Ovary (tissue), 9 donors: Measurements from ENCODE around the gene EPHB1. TPM values are rescaled to one million over a fixed set of nuclear protein-coding genes. Genes with fewer than 3 reads are reported as not detected.

ENCODE experiments used
- DNase-seq, 5 donors: peaks; one replicate each; pipeline ENCODE4 v3.0.0-alpha.2; 2019 to 2020
- H3K27ac ChIP-seq, 2 donors: fragments of 200-600 bp; one replicate each; pipeline versions ENCODE4 v1.5.1 to v1.8.0; 2019 to 2022
- H3K27me3 ChIP-seq: fragments of 200-600 bp; one replicate; pipeline ENCODE4 v1.8.0; 2022
- H3K36me3 ChIP-seq: fragments of 200-600 bp; sonication (generic); one replicate; pipeline ENCODE4 v1.5.1; 2019
- H3K4me1 ChIP-seq: one replicate; pipeline ENCODE4 v1.8.1; 2013; ENCODE audit warnings: mild to moderate bottlenecking, moderate library complexity; ENCODE audit not compliant: insufficient read depth
- H3K4me3 ChIP-seq: fragments of 200-600 bp; sonication (generic); one replicate; pipeline ENCODE4 v1.5.1; 2017
- H3K9me3 ChIP-seq, 2 donors: fragments of 200-600 bp in 1 of 2; sonication (generic) in 1 of 2; one replicate each; pipeline versions ENCODE4 v1.5.1 to v1.8.1; 2013 to 2019; ENCODE audit warnings: mild to moderate bottlenecking in 1 of 2, moderate library complexity in 1 of 2
- CTCF ChIP-seq, 3 donors: fragments of 450-650 bp in 2 of 3; fragments of 200-600 bp in 1 of 3; IDR thresholded peaks; one replicate each; pipeline versions ENCODE4 v1.5.1 to v1.8.0; 2016 to 2022; ENCODE audit warnings: antibody characterized with exemption in 3 of 3, mild to moderate bottlenecking in 1 of 3
- EP300 ChIP-seq: sonication (generic); formaldehyde crosslinking; IDR thresholded peaks from one replicate; pipeline ENCODE4 v1.6.1; 2017; ENCODE audit warnings: antibody characterized with exemption
- POLR2A ChIP-seq: fragments of 450-650 bp; IDR thresholded peaks from one replicate; pipeline ENCODE4 v1.6.1; 2017; ENCODE audit warnings: antibody characterized with exemption, mild to moderate bottlenecking, moderate library complexity
- WGBS, 3 donors: extraction: QIAGEN DNeasy Blood & Tissue Kit in 1 of 3; methylation state at CpG; one replicate each; pipeline versions ENCODE4 v1.1.5 to v1.1.7; 2013 to 2017; 5-methylcytosine and 5-hydroxymethylcytosine counted together
- intact Hi-C, 4 donors: fragments of 100-400 bp; cut with DNase I; formaldehyde crosslinking; loops; one replicate each; pipeline versions ENCODE4 v1.11.0 to v1.15.1; 2022 to 2023
- polyA plus RNA-seq, 2 donors: library from polyadenylated mRNA; stranded (reverse); fragments of 200-250 nt in 1 of 2; fragments of 350-450 nt in 1 of 2; fragmentation: Illumina TruSeq in 1 of 2; extraction: RNeasy Lipid Tissue Mini Kit (QIAGEN cat#74804) in 1 of 2; gene quantifications; one replicate each; pipeline ENCODE4 v1.2.3, GENCODE V29; 2013 to 2014
- total RNA-seq, 7 donors: library from RNA; depleted of rRNA in 2 of 7; stranded (reverse); fragments of >200 nt in 2 of 7; fragmentation: NEBNext Ultra II Directional in 3 of 7; extraction: Animal tissue kit (Norgen Biotek cat#: 25700) in 3 of 7; gene quantifications; one replicate each; pipeline versions ENCODE4 v1.1.0 to v1.2.4, GENCODE V29; 2016 to 2023
- donor health status: DM: no; HTN: no; CAD: no; lungs with moderate emphysema.
- donor health status: DM: no; HTN: no; CAD: no.
- donor health status: Bipolar disorder and iron deficiency.
- donor health status: DM: yes; HTN: yes; CAD: no.
- donor health status: DM: no; HTN: no; CAD: no.
- donor health status: DM: yes; HTN: yes; CAD: no.

The EPHB1 gene
- total and polyA plus RNA-seq, 9 donors: 0.25 to 2.7 (median 1.0) TPM

DNA sequence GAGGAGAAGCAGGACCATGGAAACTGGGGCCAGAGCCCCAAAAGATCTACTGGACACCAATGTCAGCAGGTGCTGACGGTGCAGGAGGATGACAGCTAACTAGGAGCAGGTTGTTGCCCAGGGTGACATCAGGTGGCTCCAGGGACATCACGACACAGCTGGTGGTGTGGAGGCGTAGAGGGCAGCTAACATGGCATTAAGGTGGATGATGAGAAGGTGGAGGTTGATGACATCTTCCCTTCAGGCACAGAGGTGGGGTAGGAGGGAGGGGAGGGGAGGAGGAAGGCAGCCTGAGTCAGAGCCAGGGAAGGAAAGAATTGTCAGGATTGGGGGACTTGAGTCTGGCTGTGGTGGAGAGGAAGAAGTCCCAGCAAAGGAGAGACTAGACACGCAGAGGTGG, 1.5 kb upstream of the EPHB1 start:
- intact Hi-C loops: loop anchor here in 3 of 4 donors (5.0 to 10.0 kb wide), 2 partner anchors 1101 to 1104 kb away; no protein-coding TSS in a partner anchor

GRCh38 chr3:134794323-134794722, 737 bp upstream of the EPHB1 start:
- TF ChIP-seq CTCF (IDR thresholded peaks at IDR 0.05) (no peak), EP300 (no peak), POLR2A (no peak)
- Histone ChIP-seq H3K27me3 (no peaks in the 10 kb centered on the region), H3K4me1 (peaks cover 2% of the 10 kb centered on the region), H3K27ac (no peak overlapping the region), H3K36me3 (no peaks in the 10 kb centered on the region), H3K4me3 (no peak overlapping the region), H3K9me3 (no peaks in the 10 kb centered on the region)
- intact Hi-C loops: loop anchor here in 3 of 4 donors (5.0 to 10.0 kb wide), 2 partner anchors 1100 to 1103 kb away; no protein-coding TSS in a partner anchor
- DNase-seq: no peak
- WGBS, 3 donors: 50 to 60% (median 51%) methylated on average over 9 of the region's 9 CpGs

More for the DNA sequence above, 1.5 kb upstream of the EPHB1 start:
- WGBS, 3 donors: 77 to 89% (median 83%) methylated on average over 4 of the region's 4 CpGs
- no peaks in the 10 kb centered on the region for H3K9me3 ChIP-seq
- no peak overlapping the region for H3K27ac ChIP-seq
- no peaks in the 10 kb centered on the region for H3K27me3 ChIP-seq
- H3K4me3 ChIP-seq: no peak overlapping the region
- no peak for DNase-seq
- H3K4me1 ChIP-seq: peaks cover 2% of the 10 kb centered on the region
- TF ChIP-seq EP300 (no peak), CTCF (IDR thresholded peaks at IDR 0.05) (no peak), POLR2A (no peak)
- no peaks in the 10 kb centered on the region for H3K36me3 ChIP-seq

GRCh38 chr3:134795746-134796280, 753 bp downstream of the EPHB1 start:
- peaks cover 2% of the 10 kb centered on the region for H3K4me1 ChIP-seq
- DNase-seq: peak in 2 of 5 donors; percentile 19 to 40
- 0 to 2% (median 0%) methylated on average over 38 to 50 of the region's 50 CpGs for WGBS, 3 donors

More at GRCh38 chr3:134795746-134796280, 753 bp downstream of the EPHB1 start:
- H3K36me3 ChIP-seq: no peaks in the 10 kb centered on the region
- H3K4me3 ChIP-seq: peak overlapping the region; percentile 44
- no peaks in the 10 kb centered on the region for H3K9me3 ChIP-seq
- H3K27me3 ChIP-seq: no peaks in the 10 kb centered on the region
- TF ChIP-seq CTCF (IDR thresholded peaks at IDR 0.05) (no peak), EP300 (no peak), POLR2A (no peak)
- H3K27ac ChIP-seq: no peak overlapping the region
- intact Hi-C loops: loop anchor here in 2 of 4 donors (10.0 kb wide), 1 partner anchor 1099 kb away; no protein-coding TSS in a partner anchor
